Cardiac ventricle fibroblast (primary cell): ENCODE data around the gene TMEM63A. TPM values are rescaled to one million over a fixed set of nuclear protein-coding genes. Genes with fewer than 3 reads are reported as not detected.

ENCODE experiments used
- total RNA-seq: library from RNA; depleted of rRNA; stranded (reverse); fragments of >200 nt; gene quantifications from 2 replicates; pipeline ENCODE4 v1.2.3, GENCODE V29; 2015

The TMEM63A gene
- 10.2 and 12.4 TPM in 2 replicates for total RNA-seq

GRCh38 chr1:225881959-225882693 lies at the start of gene TMEM63A:
TMEM63A (minus strand) TSS chr1:225882380; CDS start chr1:225877580, 4,800 bp downstream.

DNA sequence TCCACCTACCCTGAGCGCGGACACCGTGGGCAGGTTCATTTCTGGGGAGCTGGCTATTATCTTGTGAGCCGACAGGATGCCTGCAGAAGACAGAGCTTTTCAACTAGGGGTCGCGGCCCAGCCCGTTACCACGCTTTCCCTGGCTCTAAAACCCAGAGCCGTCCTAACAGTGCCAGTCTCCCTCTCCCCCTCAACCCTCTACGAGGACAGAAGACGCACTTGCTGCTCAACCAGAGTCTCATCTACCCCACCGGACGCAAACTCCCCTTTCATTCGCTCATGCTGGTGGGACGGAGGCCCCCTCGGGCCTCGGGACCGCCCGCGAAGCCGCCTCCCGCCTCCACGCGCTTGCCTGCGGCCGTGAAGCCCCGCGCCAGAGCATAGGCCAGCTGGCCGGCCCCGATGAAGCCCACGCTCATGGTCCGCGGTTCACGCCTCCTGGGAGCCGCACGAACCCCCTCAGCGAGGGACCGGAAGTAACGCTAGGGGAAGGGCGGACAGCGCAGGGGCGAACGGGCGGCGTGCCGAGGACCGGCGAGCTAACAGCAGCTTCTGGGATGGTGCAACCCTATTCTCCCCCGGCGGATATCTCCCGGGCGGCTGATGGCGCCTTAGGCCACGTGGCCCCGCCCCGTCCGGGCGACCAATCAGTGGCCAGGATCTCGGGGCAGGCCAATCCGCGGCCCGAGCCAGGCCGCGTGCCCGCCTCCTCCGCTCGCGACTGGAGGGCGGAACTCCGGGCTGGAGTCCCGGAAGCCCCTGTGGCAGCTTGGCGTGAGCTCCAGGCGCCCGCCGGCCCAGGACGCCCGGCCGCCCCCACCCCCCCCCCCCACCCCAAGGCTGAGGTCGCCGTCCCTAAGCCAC lies 41.7 kb upstream of the TMEM63A start, which contains the start of gene PYCR2:
Gene PYCR2, minus strand, starts transcription at position 559 of the 864 bp plus-strand sequence. Its CDS starts 140 bp downstream, at position 419.

DNA sequence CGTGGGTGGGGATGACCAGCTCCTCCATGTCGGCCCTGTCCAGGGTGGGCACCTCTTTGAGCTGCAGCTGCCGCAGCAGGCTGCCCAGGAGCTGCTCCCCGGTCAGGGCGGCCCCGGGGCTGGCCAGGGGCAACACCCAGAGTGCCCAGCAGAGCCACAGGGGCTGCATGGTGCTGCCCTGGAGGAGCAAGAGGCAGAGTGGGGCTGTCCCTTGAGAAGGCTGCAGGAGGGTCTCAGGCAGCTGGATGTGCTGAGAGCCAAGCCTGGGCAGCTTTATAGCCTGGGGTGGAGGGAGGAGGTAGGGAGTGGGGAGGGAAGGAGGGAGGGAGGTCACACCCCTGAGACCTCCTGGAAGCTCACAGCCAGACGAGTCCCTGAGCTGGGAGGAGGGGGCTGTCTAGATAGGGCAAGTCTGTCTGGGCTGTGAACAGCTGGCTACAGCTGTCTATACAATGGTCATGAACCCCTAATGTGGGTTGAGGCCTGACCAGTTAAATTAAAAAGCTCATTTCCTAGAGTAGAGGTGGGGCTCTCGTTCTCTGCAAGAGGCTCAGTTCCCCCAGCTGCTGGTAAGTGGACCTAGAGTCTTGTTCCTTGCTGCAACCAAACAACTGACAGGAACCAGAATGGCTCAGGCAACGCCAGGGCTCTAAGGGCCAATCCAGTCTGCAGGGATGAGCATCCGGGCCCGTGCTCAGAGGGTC lies 6.9 kb upstream of the TMEM63A start, which contains the start of gene LEFTY1:
Gene LEFTY1, minus strand, starts transcription at position 249 of the 704 bp plus-strand sequence. Its CDS starts 80 bp downstream, at position 169.

DNA sequence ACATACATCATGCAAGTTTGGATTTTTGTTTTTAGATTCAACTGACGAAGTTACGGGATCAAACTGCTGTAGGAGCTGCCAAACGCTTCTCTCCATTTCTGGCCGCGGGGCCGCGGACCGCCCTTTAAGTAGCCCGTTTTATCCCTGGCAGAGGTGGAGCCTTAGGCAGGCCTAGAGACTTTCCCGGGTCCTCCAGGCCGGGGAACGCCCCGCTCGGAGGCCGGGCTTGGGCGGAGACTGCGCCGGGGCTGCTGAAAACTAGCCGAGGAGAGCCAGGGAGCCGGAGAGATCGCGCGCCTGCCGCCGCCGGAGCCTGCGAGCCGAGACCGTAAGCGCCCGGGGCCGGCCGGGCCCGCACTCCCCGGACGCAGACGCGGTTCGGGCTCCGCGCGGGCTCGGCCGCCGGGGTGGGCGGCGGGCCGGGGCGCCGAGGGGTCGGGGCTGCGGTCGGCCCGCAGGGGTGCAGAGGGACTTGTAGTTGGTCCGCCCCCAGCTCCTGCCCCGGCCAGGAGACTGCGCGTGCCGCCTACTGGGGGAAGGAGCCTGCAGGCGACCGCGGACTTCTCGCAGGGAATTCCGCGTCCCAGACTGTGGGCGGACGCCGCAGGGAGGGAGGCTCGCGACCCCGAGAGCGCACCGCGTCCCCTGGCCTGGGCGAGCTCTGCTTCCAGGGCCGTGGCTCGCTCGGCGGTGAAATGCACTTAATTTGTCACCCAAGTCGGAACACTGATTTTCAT lies 72.2 kb downstream of the TMEM63A start, which contains the start of gene EPHX1:
Gene EPHX1, plus strand, starts transcription at position 283 of the 737 bp plus-strand sequence. CDS start 18,606 bp downstream, outside the sequence.

Other genes starting within 250 kb of the TMEM63A start
- gene ENAH, start 229.3 kb downstream of the TMEM63A start, total RNA-seq, result 95.5 and 132 TPM in 2 replicates
- 140 and 152 TPM in 2 replicates for gene SRP9, start 104.6 kb downstream of the TMEM63A start, total RNA-seq
- 390 and 427 TPM in 2 replicates for gene EPHX1, start 72.3 kb downstream of the TMEM63A start, total RNA-seq
- not detected in 2 replicates for gene LEFTY1, start 6.8 kb upstream of the TMEM63A start, total RNA-seq
- gene PYCR2, start 41.9 kb upstream of the TMEM63A start, total RNA-seq, result 31.7 and 42.4 TPM in 2 replicates
- not detected in 2 replicates for gene LEFTY2, start 58.8 kb upstream of the TMEM63A start, total RNA-seq
- gene SDE2, start 117.0 kb upstream of the TMEM63A start, total RNA-seq, result 10.4 and 11.8 TPM in 2 replicates
- 231 and 252 TPM in 2 replicates for gene H3-3A, start 180.3 kb upstream of the TMEM63A start, total RNA-seq